Measurements from ENCODE around the gene SFPQ. TPM values are rescaled to one million over a fixed set of nuclear protein-coding genes. Genes with fewer than 3 reads are reported as not detected.
"Not testable (repeated sequence)": the region's sequence is repeated elsewhere in the genome, so short reads cannot be mapped to it uniquely, and the experiment has no call there.

The SFPQ gene
- total and polyA plus RNA-seq, 4 donors, result 34.7 to 231 (median 184) TPM

- no peak for DNase-seq
- intact Hi-C loops (cut with DNase I), result no loop called here
- no peak overlapping the region for H3K4me3 ChIP-seq (ENCODE audit: low read length in 2 of 2)
- peaks cover 0 to 4% of the 10 kb centered on the region in 2 donors for H3K36me3 ChIP-seq (ENCODE audit: control insufficient read depth in 1 of 2, insufficient read depth in 2 of 2, low read length in 1 of 2)
- no peaks in the 10 kb centered on the region for H3K9me3 ChIP-seq (ENCODE audit: control insufficient read depth, low read length)
- ATAC-seq (ENCODE audit: low FRiP score), result no peak
- H3K27me3 ChIP-seq (ENCODE audit: control insufficient read depth in 1 of 2, insufficient read depth in 2 of 2, low read length in 1 of 2), result no peaks in the 10 kb centered on the region
- H3K4me1 ChIP-seq (ENCODE audit: control insufficient read depth in 1 of 2, insufficient read depth in 2 of 2, low read length in 2 of 2), result no peaks in the 10 kb centered on the region
- 83 to 87% methylated on average over 4 of the region's 4 CpGs for WGBS, 2 donors
- H3K27ac ChIP-seq (ENCODE audit: low read depth in 1 of 2, low read length in 2 of 2), result no peak overlapping the region
Observed at GRCh38 chr1:35171579-35171978, 21.4 kb downstream of the SFPQ start.

GRCh38 chr1:35164893-35165292 lies 28.1 kb downstream of the SFPQ start:
- H3K4me3 ChIP-seq (ENCODE audit: low read length in 2 of 2), result no peak overlapping the region
- ATAC-seq (ENCODE audit: low FRiP score) (no peak), DNase-seq (no peak)
- H3K27ac ChIP-seq (ENCODE audit: low read depth in 1 of 2, low read length in 2 of 2), result no peak overlapping the region
- no peaks in the 10 kb centered on the region for H3K4me1 ChIP-seq (ENCODE audit: control insufficient read depth in 1 of 2, insufficient read depth in 2 of 2, low read length in 2 of 2)
- intact Hi-C loops (cut with DNase I), result no loop called here
- no peaks in the 10 kb centered on the region for H3K36me3 ChIP-seq (ENCODE audit: control insufficient read depth in 1 of 2, insufficient read depth in 2 of 2, low read length in 1 of 2)
- 94 to 99% methylated on average over 3 of the region's 3 CpGs for WGBS, 2 donors
- no peaks in the 10 kb centered on the region for H3K9me3 ChIP-seq (ENCODE audit: control insufficient read depth, low read length)
- H3K27me3 ChIP-seq (ENCODE audit: control insufficient read depth in 1 of 2, insufficient read depth in 2 of 2, low read length in 1 of 2), result no peaks in the 10 kb centered on the region

GRCh38 chr1:35151220-35151619 lies 41.7 kb downstream of the SFPQ start:
- no peaks in the 10 kb centered on the region for H3K36me3 ChIP-seq (ENCODE audit: control insufficient read depth in 1 of 2, insufficient read depth in 2 of 2, low read length in 1 of 2)
- no peaks in the 10 kb centered on the region for H3K27me3 ChIP-seq (ENCODE audit: control insufficient read depth in 1 of 2, insufficient read depth in 2 of 2, low read length in 1 of 2)
- no peaks in the 10 kb centered on the region for H3K4me1 ChIP-seq (ENCODE audit: control insufficient read depth in 1 of 2, insufficient read depth in 2 of 2, low read length in 2 of 2)
- no peak overlapping the region for H3K4me3 ChIP-seq (ENCODE audit: low read length in 2 of 2)
- H3K9me3 ChIP-seq (ENCODE audit: control insufficient read depth, low read length), result no peaks in the 10 kb centered on the region
- H3K27ac ChIP-seq (ENCODE audit: low read depth in 1 of 2, low read length in 2 of 2), result no peak overlapping the region
- ATAC-seq (ENCODE audit: low FRiP score) (no peak), DNase-seq (no peak)
- WGBS, 2 donors, result 94 to 95% methylated on average over 5 of the region's 5 CpGs
- intact Hi-C loops (cut with DNase I), result no loop called here

GRCh38 chr1:35145892-35146549 lies 46.9 kb downstream of the SFPQ start:
- DNase-seq; H3K27me3 ChIP-seq (ENCODE audit: control insufficient read depth in 1 of 2, insufficient read depth in 2 of 2, low read length in 1 of 2); ATAC-seq (ENCODE audit: low FRiP score); H3K4me1 ChIP-seq (ENCODE audit: control insufficient read depth in 1 of 2, insufficient read depth in 2 of 2, low read length in 2 of 2); H3K27ac ChIP-seq (ENCODE audit: low read depth in 1 of 2, low read length in 2 of 2); H3K36me3 ChIP-seq (ENCODE audit: control insufficient read depth in 1 of 2, insufficient read depth in 2 of 2, low read length in 1 of 2); H3K4me3 ChIP-seq (ENCODE audit: low read length in 2 of 2); intact Hi-C loops (cut with DNase I); H3K9me3 ChIP-seq (ENCODE audit: control insufficient read depth, low read length): not testable (repeated sequence)
- WGBS, 2 donors, result 54 to 60% methylated on average over 13 of the region's 13 CpGs

DNA sequence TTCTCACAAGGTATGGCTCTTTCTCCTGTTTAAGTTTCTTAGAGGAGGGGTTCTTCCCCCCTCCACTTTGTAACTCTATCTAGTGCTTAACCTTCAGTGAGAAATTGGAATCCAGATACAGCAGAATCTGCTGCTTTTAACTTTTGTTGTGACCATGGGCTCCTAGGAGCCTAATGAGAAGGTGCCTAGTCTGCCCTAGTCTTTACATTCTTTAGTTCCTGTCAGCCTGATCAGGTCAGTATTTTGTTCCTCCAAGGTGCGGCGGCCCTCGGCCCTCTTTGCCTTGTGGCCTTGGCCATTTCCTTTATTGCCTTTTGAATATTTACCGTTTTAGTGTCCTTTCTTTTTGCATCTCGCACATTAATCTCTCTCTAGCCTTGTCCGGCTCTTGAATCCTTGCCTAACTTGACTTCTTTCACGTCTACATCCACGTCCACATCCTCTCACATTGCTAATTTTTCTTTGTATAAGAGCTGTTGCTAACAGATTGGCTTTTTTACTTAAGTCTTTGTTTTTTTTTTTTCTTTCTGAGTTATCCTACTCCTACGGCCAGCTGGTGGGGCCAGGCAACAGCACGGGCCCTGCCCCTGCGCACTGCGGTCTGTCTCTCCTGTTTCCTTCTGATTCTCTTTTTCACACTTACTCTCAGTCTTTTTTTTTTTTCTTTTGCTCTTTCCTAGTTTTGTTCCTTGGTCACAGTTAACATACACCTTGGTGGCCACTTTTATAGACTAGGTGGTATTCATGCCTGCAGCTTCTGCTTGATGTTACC lies 49.0 kb downstream of the SFPQ start:
- no peak for DNase-seq
- WGBS, 2 donors, result 93 to 96% methylated on average over 12 of the region's 12 CpGs
- intact Hi-C loops (cut with DNase I), result no loop called here
- Histone ChIP-seq H3K27ac (ENCODE audit: low read depth in 1 of 2, low read length in 2 of 2) (no peak overlapping the region), H3K4me3 (ENCODE audit: low read length in 2 of 2) (no peak overlapping the region), H3K9me3 (ENCODE audit: control insufficient read depth, low read length) (no peaks in the 10 kb centered on the region), H3K4me1 (ENCODE audit: control insufficient read depth in 1 of 2, insufficient read depth in 2 of 2, low read length in 2 of 2) (no peaks in the 10 kb centered on the region), H3K27me3 (ENCODE audit: control insufficient read depth in 1 of 2, insufficient read depth in 2 of 2, low read length in 1 of 2) (no peaks in the 10 kb centered on the region), H3K36me3 (ENCODE audit: control insufficient read depth in 1 of 2, insufficient read depth in 2 of 2, low read length in 1 of 2) (no peaks in the 10 kb centered on the region)
- ATAC-seq (ENCODE audit: low FRiP score), result no peak

GRCh38 chr1:35142728-35143127 lies 50.2 kb downstream of the SFPQ start:
- H3K4me3 ChIP-seq (ENCODE audit: low read length in 2 of 2); intact Hi-C loops (cut with DNase I); H3K27ac ChIP-seq (ENCODE audit: low read depth in 1 of 2, low read length in 2 of 2); H3K27me3 ChIP-seq (ENCODE audit: control insufficient read depth in 1 of 2, insufficient read depth in 2 of 2, low read length in 1 of 2); H3K4me1 ChIP-seq (ENCODE audit: control insufficient read depth in 1 of 2, insufficient read depth in 2 of 2, low read length in 2 of 2); ATAC-seq (ENCODE audit: low FRiP score); DNase-seq; H3K9me3 ChIP-seq (ENCODE audit: control insufficient read depth, low read length); H3K36me3 ChIP-seq (ENCODE audit: control insufficient read depth in 1 of 2, insufficient read depth in 2 of 2, low read length in 1 of 2): not testable (repeated sequence)
- WGBS, 2 donors, result 87 to 89% methylated on average over 9 of the region's 9 CpGs

- not testable (repeated sequence) for H3K36me3 ChIP-seq (ENCODE audit: control insufficient read depth in 1 of 2, insufficient read depth in 2 of 2, low read length in 1 of 2); ATAC-seq (ENCODE audit: low FRiP score)
Observed at GRCh38 chr1:35142294-35142693, 50.7 kb downstream of the SFPQ start.

DNA sequence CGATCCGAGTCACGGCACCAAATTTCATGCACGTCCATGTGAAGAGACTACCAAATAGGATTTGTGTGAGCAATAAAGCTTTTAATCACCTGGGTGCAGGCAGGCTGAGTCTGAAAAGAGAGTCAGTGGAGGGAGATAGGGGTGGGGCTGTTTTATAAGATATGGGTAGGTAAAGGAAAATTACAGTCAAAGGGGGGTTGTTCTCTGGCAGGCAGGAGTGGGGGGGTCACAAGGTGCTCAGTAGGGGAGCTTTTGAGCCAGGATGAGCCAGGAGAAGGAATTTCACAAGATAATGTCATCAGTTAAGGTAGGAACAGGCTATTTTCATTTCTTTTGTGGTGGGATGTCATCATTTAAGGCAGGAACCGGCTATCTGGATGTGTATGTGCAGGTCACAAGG lies 55.4 kb downstream of the SFPQ start:
- WGBS, 2 donors, result 89% methylated on average over 5 of the region's 5 CpGs
- DNase-seq; H3K36me3 ChIP-seq (ENCODE audit: control insufficient read depth in 1 of 2, insufficient read depth in 2 of 2, low read length in 1 of 2); intact Hi-C loops (cut with DNase I); H3K4me3 ChIP-seq (ENCODE audit: low read length in 2 of 2); H3K9me3 ChIP-seq (ENCODE audit: control insufficient read depth, low read length); H3K27ac ChIP-seq (ENCODE audit: low read depth in 1 of 2, low read length in 2 of 2); H3K4me1 ChIP-seq (ENCODE audit: control insufficient read depth in 1 of 2, insufficient read depth in 2 of 2, low read length in 2 of 2); H3K27me3 ChIP-seq (ENCODE audit: control insufficient read depth in 1 of 2, insufficient read depth in 2 of 2, low read length in 1 of 2); ATAC-seq (ENCODE audit: low FRiP score): not testable (repeated sequence)

More at GRCh38 chr1:35142294-35142693, 50.7 kb downstream of the SFPQ start:
- H3K9me3 ChIP-seq (ENCODE audit: control insufficient read depth, low read length); intact Hi-C loops (cut with DNase I); DNase-seq; H3K4me1 ChIP-seq (ENCODE audit: control insufficient read depth in 1 of 2, insufficient read depth in 2 of 2, low read length in 2 of 2); H3K4me3 ChIP-seq (ENCODE audit: low read length in 2 of 2); H3K27ac ChIP-seq (ENCODE audit: low read depth in 1 of 2, low read length in 2 of 2); H3K27me3 ChIP-seq (ENCODE audit: control insufficient read depth in 1 of 2, insufficient read depth in 2 of 2, low read length in 1 of 2): not testable (repeated sequence)

GRCh38 chr1:35136780-35137179 lies 56.2 kb downstream of the SFPQ start:
- 90 to 95% methylated on average over 3 of the region's 3 CpGs for WGBS, 2 donors
- no peaks in the 10 kb centered on the region for H3K9me3 ChIP-seq (ENCODE audit: control insufficient read depth, low read length)
- DNase-seq (no peak), ATAC-seq (ENCODE audit: low FRiP score) (no peak)
- no peak overlapping the region for H3K4me3 ChIP-seq (ENCODE audit: low read length in 2 of 2)
- H3K4me1 ChIP-seq (ENCODE audit: control insufficient read depth in 1 of 2, insufficient read depth in 2 of 2, low read length in 2 of 2), result no peaks in the 10 kb centered on the region
- no peak overlapping the region for H3K27ac ChIP-seq (ENCODE audit: low read depth in 1 of 2, low read length in 2 of 2)
- intact Hi-C loops (cut with DNase I), result no loop called here
- no peaks in the 10 kb centered on the region for H3K36me3 ChIP-seq (ENCODE audit: control insufficient read depth in 1 of 2, insufficient read depth in 2 of 2, low read length in 1 of 2)
- no peaks in the 10 kb centered on the region for H3K27me3 ChIP-seq (ENCODE audit: control insufficient read depth in 1 of 2, insufficient read depth in 2 of 2, low read length in 1 of 2)

Data from aorta (tissue), 5 donors.